Activated CD8-positive, alpha-beta memory T cell treated with anti-CD3 and anti-CD28 coated beads, Interleukin-2, amount 50 U/mL, for 1 hour (primary cell): ENCODE data around the gene SH2D5.
A peak's percentile ranks its signal among the peaks of the same experiment; 100 is the strongest.

Experiments used
- DNase-seq: peaks from one replicate; pipeline ENCODE4 v3.0.0-alpha.2; 2020; ENCODE audit errors: extremely low read depth

SH2D5 gene

GRCh38 chr1:20732588-20733359, at the start of gene SH2D5:
SH2D5 (minus strand) TSS chr1:20732703; CDS start chr1:20728044, 4,659 bp downstream.
- DNase-seq = peak; percentile 31

- no peak for DNase-seq
Measured at GRCh38 chr1:20775700-20776099, 43.2 kb upstream of the SH2D5 start.

GRCh38 chr1:20771780-20772179, 39.3 kb upstream of the SH2D5 start:
- DNase-seq = no peak

GRCh38 chr1:20770314-20771087, 38.0 kb upstream of the SH2D5 start:
- no peak for DNase-seq

GRCh38 chr1:20767271-20767670, 34.8 kb upstream of the SH2D5 start:
- no peak for DNase-seq

- no peak for DNase-seq
Measured at GRCh38 chr1:20763417-20763816, 30.9 kb upstream of the SH2D5 start.

- no peak for DNase-seq
Measured at GRCh38 chr1:20760322-20760721, 27.8 kb upstream of the SH2D5 start.

- no peak for DNase-seq
Measured at GRCh38 chr1:20753589-20753988, 21.1 kb upstream of the SH2D5 start.

GRCh38 chr1:20751462-20751990, 19.0 kb upstream of the SH2D5 start:
- DNase-seq = no peak

- DNase-seq = no peak
Measured at GRCh38 chr1:20742671-20743070, 10.2 kb upstream of the SH2D5 start.

GRCh38 chr1:20740781-20741180, 8.3 kb upstream of the SH2D5 start:
- no peak for DNase-seq

- DNase-seq = no peak
Measured at GRCh38 chr1:20739225-20739624, 6.7 kb upstream of the SH2D5 start.

GRCh38 chr1:20735581-20736111, 3.1 kb upstream of the SH2D5 start:
- DNase-seq = no peak

GRCh38 chr1:20733360-20733975, 965 bp upstream of the SH2D5 start:
- DNase-seq = no peak

- DNase-seq = no peak
Measured at GRCh38 chr1:20732071-20732587, 374 bp downstream of the SH2D5 start.

GRCh38 chr1:20731057-20731991, 1.2 kb downstream of the SH2D5 start:
- DNase-seq = no peak

- DNase-seq = no peak
Measured at GRCh38 chr1:20730690-20731056, 1.8 kb downstream of the SH2D5 start.

GRCh38 chr1:20729990-20730689, 2.4 kb downstream of the SH2D5 start:
- no peak for DNase-seq

- DNase-seq = no peak
Measured at GRCh38 chr1:20729155-20729931, 3.2 kb downstream of the SH2D5 start.
